HG03469 (cell line): ENCODE measurements around the gene CRK.
"Not testable (repeated sequence)": the region's sequence is repeated elsewhere in the genome, so short reads cannot be mapped to it uniquely, and the experiment has no call there.

Source experiments
- ATAC-seq: cut with Tn5 transposase; IDR thresholded peaks from one replicate; pipeline ENCODE4 v1.9.1; 2021; ENCODE audit warnings: mild to moderate bottlenecking, moderate library complexity, moderate number of reproducible peaks; ENCODE audit not compliant: unreplicated experiment

Gene CRK

GRCh38 chr17:1434150-1434549 is 21.9 kb downstream of the CRK start:
- ATAC-seq, result no peak

- no peak for ATAC-seq
These were observed 24.4 kb downstream of the CRK start for GRCh38 chr17:1431631-1432104.

- no peak for ATAC-seq
These were observed 32.4 kb downstream of the CRK start for GRCh38 chr17:1423456-1424135.

GRCh38 chr17:1422885-1423284 is 33.1 kb downstream of the CRK start:
- ATAC-seq, result no peak

- ATAC-seq, result no peak
These were observed 34.6 kb downstream of the CRK start for GRCh38 chr17:1421470-1421869.

- no peak for ATAC-seq
These were observed 35.1 kb downstream of the CRK start for GRCh38 chr17:1420981-1421380.

- ATAC-seq, result no peak
These were observed 35.9 kb downstream of the CRK start for GRCh38 chr17:1420163-1420562.

- ATAC-seq, result not testable (repeated sequence)
These were observed 37.6 kb downstream of the CRK start for GRCh38 chr17:1418476-1418875.

GRCh38 chr17:1416414-1416813 is 39.6 kb downstream of the CRK start:
- no peak for ATAC-seq

- ATAC-seq, result no peak
These were observed 41.4 kb downstream of the CRK start for GRCh38 chr17:1414634-1415033.

GRCh38 chr17:1414001-1414574 is 41.9 kb downstream of the CRK start:
- no peak for ATAC-seq

- ATAC-seq, result no peak
These were observed 42.7 kb downstream of the CRK start for GRCh38 chr17:1413281-1413791.

- no peak for ATAC-seq
These were observed 43.6 kb downstream of the CRK start for GRCh38 chr17:1412185-1413110.

- no peak for ATAC-seq
These were observed 53.8 kb downstream of the CRK start for GRCh38 chr17:1402262-1402586.

- ATAC-seq, result peak; percentile 77
These were observed 56.1 kb downstream of the CRK start, which contains the start of gene YWHAE for GRCh38 chr17:1399679-1400512. Gene YWHAE, minus strand, starts transcription at chr17:1400222. Its CDS starts 112 bp downstream, at chr17:1400110.

GRCh38 chr17:1398931-1399678 is 56.9 kb downstream of the CRK start:
- no peak for ATAC-seq

- no peak for ATAC-seq
These were observed 58.0 kb downstream of the CRK start for GRCh38 chr17:1398028-1398427.

GRCh38 chr17:1395876-1396665 is 60.0 kb downstream of the CRK start:
- ATAC-seq, result not testable (repeated sequence)

GRCh38 chr17:1391577-1391976 is 64.5 kb downstream of the CRK start:
- ATAC-seq, result no peak
